GM20000 (cell line): ENCODE data around the gene CHST15.

Source experiments
- DNase-seq: peaks from one replicate; pipeline ENCODE4 v3.0.0; 2012; ENCODE audit warnings: low spot score
- TF ChIP-seq, protein P1 (sequence below): IDR thresholded peaks from 2 replicates; pipeline ENCODE4 v1.5.1; 2012; ENCODE audit warnings: mild to moderate bottlenecking, control low read depth; ENCODE audit errors: extremely low read depth, missing control alignments

CHST15 gene

DNA sequence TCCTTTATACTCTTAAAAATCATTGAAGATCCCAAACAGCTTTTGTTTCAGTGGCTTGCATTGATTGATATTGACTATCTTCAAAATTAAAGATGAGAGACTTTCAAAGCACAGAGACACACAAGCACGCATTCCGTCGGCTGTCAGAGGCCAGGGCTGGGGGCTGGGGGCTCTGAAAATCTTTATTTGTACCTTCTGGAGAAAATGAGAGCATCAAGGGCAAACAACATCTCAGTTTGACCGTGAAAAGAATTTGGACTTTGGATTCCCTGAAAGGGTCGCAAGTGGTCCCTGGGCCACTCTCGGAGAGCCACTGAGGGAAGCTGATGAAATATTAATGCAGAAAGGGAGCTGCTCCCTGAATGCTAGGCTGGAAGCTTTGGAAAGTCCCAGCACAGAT lies 96.4 kb downstream of the CHST15 start:
- no peak for DNase-seq

DNA sequence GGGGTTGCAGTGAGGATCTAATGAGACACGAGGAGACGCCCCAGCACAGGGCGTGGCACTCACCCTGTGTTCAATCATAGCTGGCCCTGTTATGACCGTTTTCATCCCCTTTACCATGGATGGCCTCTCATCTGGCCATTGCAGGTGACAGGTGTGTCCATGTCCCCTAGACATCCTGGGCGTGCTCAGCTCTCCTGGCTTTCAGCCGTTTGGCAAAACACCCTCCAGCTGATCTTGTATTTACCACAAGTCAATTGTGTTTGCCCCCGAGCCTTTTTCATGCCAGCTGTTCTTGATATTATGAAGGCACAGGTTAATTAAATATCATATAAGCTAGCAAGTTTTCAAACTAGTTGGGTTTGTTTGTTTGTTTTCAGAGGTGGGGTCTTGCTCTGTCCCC lies 97.1 kb downstream of the CHST15 start:
- DNase-seq = no peak
- TF ChIP-seq, protein P1, sequence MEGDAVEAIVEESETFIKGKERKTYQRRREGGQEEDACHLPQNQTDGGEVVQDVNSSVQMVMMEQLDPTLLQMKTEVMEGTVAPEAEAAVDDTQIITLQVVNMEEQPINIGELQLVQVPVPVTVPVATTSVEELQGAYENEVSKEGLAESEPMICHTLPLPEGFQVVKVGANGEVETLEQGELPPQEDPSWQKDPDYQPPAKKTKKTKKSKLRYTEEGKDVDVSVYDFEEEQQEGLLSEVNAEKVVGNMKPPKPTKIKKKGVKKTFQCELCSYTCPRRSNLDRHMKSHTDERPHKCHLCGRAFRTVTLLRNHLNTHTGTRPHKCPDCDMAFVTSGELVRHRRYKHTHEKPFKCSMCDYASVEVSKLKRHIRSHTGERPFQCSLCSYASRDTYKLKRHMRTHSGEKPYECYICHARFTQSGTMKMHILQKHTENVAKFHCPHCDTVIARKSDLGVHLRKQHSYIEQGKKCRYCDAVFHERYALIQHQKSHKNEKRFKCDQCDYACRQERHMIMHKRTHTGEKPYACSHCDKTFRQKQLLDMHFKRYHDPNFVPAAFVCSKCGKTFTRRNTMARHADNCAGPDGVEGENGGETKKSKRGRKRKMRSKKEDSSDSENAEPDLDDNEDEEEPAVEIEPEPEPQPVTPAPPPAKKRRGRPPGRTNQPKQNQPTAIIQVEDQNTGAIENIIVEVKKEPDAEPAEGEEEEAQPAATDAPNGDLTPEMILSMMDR = no peak

More for the DNA sequence above, 96.4 kb downstream of the CHST15 start:
- TF ChIP-seq, protein P1 = no peak

DNA sequence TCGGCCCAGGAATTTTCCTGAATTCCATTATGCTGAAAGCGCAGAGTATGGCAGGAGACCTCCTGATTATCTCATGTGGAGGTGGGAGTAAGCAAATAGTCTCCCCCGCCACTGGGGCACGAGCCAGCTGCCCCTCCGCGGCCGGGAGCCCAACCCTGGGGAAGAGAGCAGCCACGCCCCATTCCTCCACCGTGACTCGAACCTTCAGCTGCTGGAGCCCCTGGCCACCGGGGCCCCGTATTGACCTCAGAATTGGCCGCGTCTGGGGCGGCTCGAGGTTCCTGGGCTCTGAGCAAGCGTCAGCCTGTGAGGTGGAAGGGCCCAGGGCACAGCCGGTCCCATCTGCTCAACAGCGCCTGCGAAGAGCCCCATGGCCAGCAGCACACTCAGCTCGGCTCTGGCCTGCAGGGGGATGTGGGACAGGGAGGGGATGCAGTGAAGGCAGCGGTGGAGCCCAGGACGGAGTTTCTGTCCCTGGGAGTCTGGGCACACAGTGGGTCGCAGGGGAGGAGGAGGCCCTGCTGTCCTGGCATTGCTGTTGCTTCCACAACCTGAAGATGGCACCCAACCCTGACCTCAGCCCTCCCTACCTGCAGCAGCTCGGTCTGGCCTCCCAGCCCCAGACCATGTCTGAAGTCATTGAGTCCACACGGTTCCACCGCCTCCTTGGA lies 97.8 kb downstream of the CHST15 start:
- DNase-seq = peak; percentile 78

DNA sequence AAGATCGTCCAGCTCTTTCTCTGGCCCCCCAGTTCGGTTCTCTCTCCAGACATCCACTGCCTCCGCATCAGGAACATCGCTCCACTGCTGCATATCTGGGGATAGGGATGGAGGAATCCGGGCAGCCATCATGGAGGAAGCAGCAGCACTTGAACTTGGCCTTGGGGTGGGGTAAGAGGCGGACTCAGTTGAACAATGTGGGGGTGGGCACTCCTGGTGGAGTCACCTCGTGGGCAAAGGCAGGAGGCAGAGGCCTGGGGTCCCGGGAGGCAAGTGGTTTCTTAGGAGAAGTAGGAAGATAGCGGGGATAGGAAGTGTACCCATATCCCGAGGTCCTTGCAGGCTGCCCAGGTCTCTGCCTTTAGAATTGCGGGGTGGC lies 98.3 kb downstream of the CHST15 start:
- DNase-seq = no peak
- TF ChIP-seq, protein P1 = no peak

More for the DNA sequence above, 97.8 kb downstream of the CHST15 start:
- TF ChIP-seq, protein P1 = peak; percentile 45

DNA sequence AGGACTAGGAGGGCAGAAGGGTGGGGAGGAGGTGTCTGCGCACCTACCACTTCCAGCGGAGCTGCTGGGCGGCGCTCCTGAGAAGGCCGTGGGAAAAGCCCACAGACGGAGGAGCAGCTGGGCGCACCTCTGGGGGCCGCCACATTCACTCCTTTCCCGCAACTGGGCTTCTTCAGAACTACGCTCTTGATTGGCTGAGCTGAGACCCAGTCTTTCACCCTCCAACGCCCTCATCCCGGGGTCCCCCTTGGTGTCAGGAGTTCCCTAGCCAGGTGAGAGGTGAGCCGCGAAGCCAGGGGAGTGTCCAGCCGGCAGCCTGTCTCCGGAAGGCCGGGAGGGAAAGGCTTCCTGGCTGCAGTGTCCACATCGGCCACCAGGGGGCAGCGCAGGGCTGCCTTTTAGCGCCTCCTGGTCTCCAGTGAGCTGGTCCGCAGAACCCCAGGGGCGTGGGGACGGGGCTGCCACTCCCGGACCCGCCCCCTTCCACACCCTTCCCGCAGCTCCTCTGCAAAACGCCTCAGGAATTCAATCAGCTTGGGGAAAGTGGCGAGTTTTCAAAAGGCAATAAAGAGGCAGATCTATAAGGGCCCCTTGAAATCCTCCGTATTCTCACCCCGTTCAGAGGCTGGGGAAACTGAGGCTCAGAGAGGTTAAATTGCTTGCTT lies 98.8 kb downstream of the CHST15 start:
- DNase-seq = peak; percentile 91
- TF ChIP-seq, protein P1 = peak; percentile 94

DNA sequence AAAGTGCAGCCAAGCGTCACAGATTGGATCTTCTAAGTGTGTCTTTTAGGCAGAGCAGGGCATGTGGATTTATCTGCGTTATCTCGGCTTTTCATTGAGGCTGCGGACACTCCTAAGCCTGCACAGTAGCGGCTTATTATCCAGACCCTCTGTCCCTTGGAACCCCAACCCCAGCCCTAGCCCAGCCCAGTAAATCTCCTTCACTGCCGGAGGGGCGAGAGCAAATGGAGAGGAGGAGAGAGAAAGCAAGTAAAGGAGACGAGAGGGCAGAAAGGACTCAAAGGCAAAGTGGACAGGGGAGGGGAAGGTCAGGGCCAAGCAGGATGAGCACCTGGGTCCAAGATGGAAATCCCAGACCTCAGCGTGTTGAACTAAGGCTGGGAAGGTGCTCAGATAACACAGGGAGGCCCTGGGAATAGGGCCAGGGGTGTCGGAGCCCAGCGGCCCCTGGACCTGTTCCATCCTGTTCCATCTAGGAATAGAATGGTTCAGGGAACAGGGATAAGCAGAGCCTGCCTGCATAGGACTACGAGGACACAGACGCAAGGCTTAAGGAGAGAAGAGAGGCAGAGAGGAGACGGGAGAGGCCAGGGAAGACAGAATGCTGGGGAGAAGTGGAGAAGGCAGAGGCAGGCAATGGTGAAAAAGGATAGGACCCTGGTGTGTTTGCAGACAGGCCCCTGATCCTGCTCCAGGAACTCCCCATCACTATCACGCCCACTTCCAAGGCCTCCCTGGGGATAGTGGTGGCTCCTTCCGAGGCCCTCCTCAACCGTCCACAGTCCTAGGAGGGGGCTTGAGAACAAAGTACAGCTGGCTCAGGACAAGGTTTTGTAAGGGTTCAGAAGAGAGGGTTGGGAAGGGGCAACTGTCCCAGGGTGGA lies 99.6 kb downstream of the CHST15 start:
- TF ChIP-seq, protein P1 = no peak
- DNase-seq = no peak
